Hepatocyte (in vitro differentiated cells): ENCODE measurements around the gene CXCL16.

Experiments
- CTCF ChIP-seq: fragments of 200-600 bp; sonication (generic); IDR thresholded peaks from 2 replicates; pipeline ENCODE4 v1.5.1; 2016; ENCODE audit warnings: antibody characterized with exemption, mild to moderate bottlenecking; ENCODE audit not compliant: poor library complexity
- EZH2 ChIP-seq: fragments of 200-600 bp; sonication (generic); IDR thresholded peaks from 2 replicates; pipeline ENCODE4 v1.6.1; 2016; ENCODE audit warnings: antibody characterized with exemption, mild to moderate bottlenecking, borderline replicate concordance

GRCh38 chr17:4704991-4705390 is 34.7 kb downstream of the CXCL16 start:
- TF ChIP-seq CTCF (no peak), EZH2 (no peak)
